Right lobe of liver (tissue), 4 donors: Measurements from ENCODE around the gene KLHL14.

Source experiments
- POLR2A ChIP-seq: fragments of 450-650 bp; IDR thresholded peaks from one replicate; pipeline ENCODE4 v1.6.1; 2017; ENCODE audit warnings: antibody characterized with exemption, mild to moderate bottlenecking
- TF ChIP-seq, protein P1 (sequence below), 4 donors: fragments of 200-600 bp in 3 of 4; fragments of 450-650 bp in 1 of 4; IDR thresholded peaks; one replicate each; pipeline versions ENCODE4 v1.5.1 to v1.8.0; 2016 to 2022; ENCODE audit warnings: antibody characterized with exemption in 4 of 4, mild to moderate bottlenecking in 2 of 4
- donor health status: DM: no; HTN: no; CAD: no.
- donor health status: DM: no; HTN: no; CAD: no.
- donor health status: DM: no; HTN: yes; CAD: no.

DNA sequence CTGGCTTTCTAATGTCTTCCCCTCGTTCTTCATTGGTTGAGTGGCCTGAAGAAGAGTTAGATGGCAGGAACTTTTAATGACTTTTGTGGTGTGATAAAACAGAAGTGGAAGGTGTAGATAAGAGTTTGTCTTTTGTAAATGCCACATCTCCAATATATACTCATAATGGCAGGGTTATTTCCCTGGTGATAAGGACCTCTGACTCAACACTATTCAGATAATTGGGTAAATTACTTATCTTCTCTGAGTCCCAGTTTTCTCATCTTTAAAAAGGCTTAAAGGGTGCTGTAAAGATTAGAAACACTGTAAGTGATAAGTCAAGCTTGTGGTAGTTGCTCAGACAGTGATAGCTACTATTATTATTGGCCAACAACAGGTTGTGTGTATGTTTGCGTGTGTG lies 9.5 kb downstream of the KLHL14 start:
- TF ChIP-seq, protein P1, sequence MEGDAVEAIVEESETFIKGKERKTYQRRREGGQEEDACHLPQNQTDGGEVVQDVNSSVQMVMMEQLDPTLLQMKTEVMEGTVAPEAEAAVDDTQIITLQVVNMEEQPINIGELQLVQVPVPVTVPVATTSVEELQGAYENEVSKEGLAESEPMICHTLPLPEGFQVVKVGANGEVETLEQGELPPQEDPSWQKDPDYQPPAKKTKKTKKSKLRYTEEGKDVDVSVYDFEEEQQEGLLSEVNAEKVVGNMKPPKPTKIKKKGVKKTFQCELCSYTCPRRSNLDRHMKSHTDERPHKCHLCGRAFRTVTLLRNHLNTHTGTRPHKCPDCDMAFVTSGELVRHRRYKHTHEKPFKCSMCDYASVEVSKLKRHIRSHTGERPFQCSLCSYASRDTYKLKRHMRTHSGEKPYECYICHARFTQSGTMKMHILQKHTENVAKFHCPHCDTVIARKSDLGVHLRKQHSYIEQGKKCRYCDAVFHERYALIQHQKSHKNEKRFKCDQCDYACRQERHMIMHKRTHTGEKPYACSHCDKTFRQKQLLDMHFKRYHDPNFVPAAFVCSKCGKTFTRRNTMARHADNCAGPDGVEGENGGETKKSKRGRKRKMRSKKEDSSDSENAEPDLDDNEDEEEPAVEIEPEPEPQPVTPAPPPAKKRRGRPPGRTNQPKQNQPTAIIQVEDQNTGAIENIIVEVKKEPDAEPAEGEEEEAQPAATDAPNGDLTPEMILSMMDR (IDR thresholded peaks at IDR 0.05): no peak
- no peak for TF ChIP-seq POLR2A
